ENCODE data around the gene SLC35F2. TPM values are rescaled to one million over a fixed set of nuclear protein-coding genes. Genes with fewer than 3 reads are reported as not detected.

The SLC35F2 gene
- total and polyA plus RNA-seq, 2 donors = 6.8 to 9.6 TPM

- no peak for DNase-seq (ENCODE audit: low read depth in 6 of 9, low spot score in 9 of 9)
- Histone ChIP-seq H3K27me3 (ENCODE audit: control insufficient read depth in 2 of 2, insufficient read depth in 1 of 2, low read length in 1 of 2) (no peaks in the 10 kb centered on the region), H3K9me3 (ENCODE audit: control insufficient read depth in 2 of 2, insufficient read depth in 1 of 2, low read length in 1 of 2) (no peaks in the 10 kb centered on the region), H3K36me3 (ENCODE audit: control insufficient read depth in 2 of 2, insufficient read depth in 2 of 2, low read length in 1 of 2) (no peaks in the 10 kb centered on the region), H3K4me3 (ENCODE audit: low read length in 2 of 2) (no peak overlapping the region), H3K27ac (ENCODE audit: low read depth in 1 of 2, low read length in 1 of 2) (no peak overlapping the region), H3K4me1 (ENCODE audit: control insufficient read depth in 2 of 2, insufficient read depth in 2 of 2, low read length in 2 of 2) (no peaks in the 10 kb centered on the region)
- WGBS = 94% methylated on average over 1 of the region's 1 CpG
These were observed 100.9 kb downstream of the SLC35F2 start for GRCh38 chr11:107757661-107758060.

GRCh38 chr11:107756553-107756952 lies 102.0 kb downstream of the SLC35F2 start:
- Histone ChIP-seq H3K9me3 (ENCODE audit: control insufficient read depth in 2 of 2, insufficient read depth in 1 of 2, low read length in 1 of 2) (no peaks in the 10 kb centered on the region), H3K4me1 (ENCODE audit: control insufficient read depth in 2 of 2, insufficient read depth in 2 of 2, low read length in 2 of 2) (no peaks in the 10 kb centered on the region), H3K36me3 (ENCODE audit: control insufficient read depth in 2 of 2, insufficient read depth in 2 of 2, low read length in 1 of 2) (no peaks in the 10 kb centered on the region), H3K27ac (ENCODE audit: low read depth in 1 of 2, low read length in 1 of 2) (no peak overlapping the region), H3K27me3 (ENCODE audit: control insufficient read depth in 2 of 2, insufficient read depth in 1 of 2, low read length in 1 of 2) (no peaks in the 10 kb centered on the region), H3K4me3 (ENCODE audit: low read length in 2 of 2) (no peak overlapping the region)
- 97% methylated on average over 1 of the region's 1 CpG for WGBS
- no peak for DNase-seq (ENCODE audit: low read depth in 6 of 9, low spot score in 9 of 9)

- Histone ChIP-seq H3K9me3 (ENCODE audit: control insufficient read depth in 2 of 2, insufficient read depth in 1 of 2, low read length in 1 of 2) (no peaks in the 10 kb centered on the region), H3K36me3 (ENCODE audit: control insufficient read depth in 2 of 2, insufficient read depth in 2 of 2, low read length in 1 of 2) (no peaks in the 10 kb centered on the region), H3K4me1 (ENCODE audit: control insufficient read depth in 2 of 2, insufficient read depth in 2 of 2, low read length in 2 of 2) (no peaks in the 10 kb centered on the region), H3K27ac (ENCODE audit: low read depth in 1 of 2, low read length in 1 of 2) (no peak overlapping the region), H3K27me3 (ENCODE audit: control insufficient read depth in 2 of 2, insufficient read depth in 1 of 2, low read length in 1 of 2) (no peaks in the 10 kb centered on the region), H3K4me3 (ENCODE audit: low read length in 2 of 2) (no peak overlapping the region)
- no peak for DNase-seq (ENCODE audit: low read depth in 6 of 9, low spot score in 9 of 9)
- 83% methylated on average over 2 of the region's 2 CpGs for WGBS
These were observed 105.4 kb downstream of the SLC35F2 start for GRCh38 chr11:107752949-107753822.

- no peaks in the 10 kb centered on the region for H3K27me3 ChIP-seq (ENCODE audit: control insufficient read depth in 2 of 2, insufficient read depth in 1 of 2, low read length in 1 of 2)
- no peak for DNase-seq (ENCODE audit: low read depth in 6 of 9, low spot score in 9 of 9)
- no peak overlapping the region for H3K27ac ChIP-seq (ENCODE audit: low read depth in 1 of 2, low read length in 1 of 2)
- H3K9me3 ChIP-seq (ENCODE audit: control insufficient read depth in 2 of 2, insufficient read depth in 1 of 2, low read length in 1 of 2) = no peaks in the 10 kb centered on the region
- no peak overlapping the region for H3K4me3 ChIP-seq (ENCODE audit: low read length in 2 of 2)
- WGBS = 82% methylated on average over 5 of the region's 5 CpGs
- H3K36me3 ChIP-seq (ENCODE audit: control insufficient read depth in 2 of 2, insufficient read depth in 2 of 2, low read length in 1 of 2) = no peaks in the 10 kb centered on the region
- no peaks in the 10 kb centered on the region for H3K4me1 ChIP-seq (ENCODE audit: control insufficient read depth in 2 of 2, insufficient read depth in 2 of 2, low read length in 2 of 2)
These were observed 106.1 kb downstream of the SLC35F2 start for GRCh38 chr11:107752508-107752907.

GRCh38 chr11:107751082-107751481 lies 107.5 kb downstream of the SLC35F2 start:
- Histone ChIP-seq H3K4me3 (ENCODE audit: low read length in 2 of 2) (no peak overlapping the region), H3K27me3 (ENCODE audit: control insufficient read depth in 2 of 2, insufficient read depth in 1 of 2, low read length in 1 of 2) (no peaks in the 10 kb centered on the region), H3K9me3 (ENCODE audit: control insufficient read depth in 2 of 2, insufficient read depth in 1 of 2, low read length in 1 of 2) (no peaks in the 10 kb centered on the region), H3K36me3 (ENCODE audit: control insufficient read depth in 2 of 2, insufficient read depth in 2 of 2, low read length in 1 of 2) (no peaks in the 10 kb centered on the region), H3K4me1 (ENCODE audit: control insufficient read depth in 2 of 2, insufficient read depth in 2 of 2, low read length in 2 of 2) (no peaks in the 10 kb centered on the region), H3K27ac (ENCODE audit: low read depth in 1 of 2, low read length in 1 of 2) (no peak overlapping the region)
- no peak for DNase-seq (ENCODE audit: low read depth in 6 of 9, low spot score in 9 of 9)
- WGBS = 97% methylated on average over 9 of the region's 9 CpGs

- no peak for DNase-seq (ENCODE audit: low read depth in 6 of 9, low spot score in 9 of 9)
- H3K36me3 ChIP-seq (ENCODE audit: control insufficient read depth in 2 of 2, insufficient read depth in 2 of 2, low read length in 1 of 2) = no peaks in the 10 kb centered on the region
- H3K27ac ChIP-seq (ENCODE audit: low read depth in 1 of 2, low read length in 1 of 2) = no peak overlapping the region
- 91% methylated on average over 15 of the region's 15 CpGs for WGBS
- no peak overlapping the region for H3K4me3 ChIP-seq (ENCODE audit: low read length in 2 of 2)
- H3K4me1 ChIP-seq (ENCODE audit: control insufficient read depth in 2 of 2, insufficient read depth in 2 of 2, low read length in 2 of 2) = no peaks in the 10 kb centered on the region
- no peaks in the 10 kb centered on the region for H3K9me3 ChIP-seq (ENCODE audit: control insufficient read depth in 2 of 2, insufficient read depth in 1 of 2, low read length in 1 of 2)
- no peaks in the 10 kb centered on the region for H3K27me3 ChIP-seq (ENCODE audit: control insufficient read depth in 2 of 2, insufficient read depth in 1 of 2, low read length in 1 of 2)
These were observed 108.3 kb downstream of the SLC35F2 start for GRCh38 chr11:107750313-107750712.

GRCh38 chr11:107747622-107748021 lies 111.0 kb downstream of the SLC35F2 start:
- DNase-seq (ENCODE audit: low read depth in 6 of 9, low spot score in 9 of 9) = no peak
- H3K27ac ChIP-seq (ENCODE audit: low read depth in 1 of 2, low read length in 1 of 2) = no peak overlapping the region
- H3K36me3 ChIP-seq (ENCODE audit: control insufficient read depth in 2 of 2, insufficient read depth in 2 of 2, low read length in 1 of 2) = no peaks in the 10 kb centered on the region
- H3K4me1 ChIP-seq (ENCODE audit: control insufficient read depth in 2 of 2, insufficient read depth in 2 of 2, low read length in 2 of 2) = no peaks in the 10 kb centered on the region
- no peaks in the 10 kb centered on the region for H3K27me3 ChIP-seq (ENCODE audit: control insufficient read depth in 2 of 2, insufficient read depth in 1 of 2, low read length in 1 of 2)
- H3K4me3 ChIP-seq (ENCODE audit: low read length in 2 of 2) = no peak overlapping the region
- 73% methylated on average over 2 of the region's 2 CpGs for WGBS
- H3K9me3 ChIP-seq (ENCODE audit: control insufficient read depth in 2 of 2, insufficient read depth in 1 of 2, low read length in 1 of 2) = no peaks in the 10 kb centered on the region

GRCh38 chr11:107744736-107745135 lies 113.9 kb downstream of the SLC35F2 start:
- H3K4me1 ChIP-seq (ENCODE audit: control insufficient read depth in 2 of 2, insufficient read depth in 2 of 2, low read length in 2 of 2) = no peaks in the 10 kb centered on the region
- no peaks in the 10 kb centered on the region for H3K27me3 ChIP-seq (ENCODE audit: control insufficient read depth in 2 of 2, insufficient read depth in 1 of 2, low read length in 1 of 2)
- WGBS = 91% methylated on average over 3 of the region's 3 CpGs
- no peak for DNase-seq (ENCODE audit: low read depth in 6 of 9, low spot score in 9 of 9)
- no peaks in the 10 kb centered on the region for H3K36me3 ChIP-seq (ENCODE audit: control insufficient read depth in 2 of 2, insufficient read depth in 2 of 2, low read length in 1 of 2)
- H3K4me3 ChIP-seq (ENCODE audit: low read length in 2 of 2) = no peak overlapping the region
- no peaks in the 10 kb centered on the region for H3K9me3 ChIP-seq (ENCODE audit: control insufficient read depth in 2 of 2, insufficient read depth in 1 of 2, low read length in 1 of 2)
- no peak overlapping the region for H3K27ac ChIP-seq (ENCODE audit: low read depth in 1 of 2, low read length in 1 of 2)

GRCh38 chr11:107743191-107743590 lies 115.4 kb downstream of the SLC35F2 start:
- no peak for DNase-seq (ENCODE audit: low read depth in 6 of 9, low spot score in 9 of 9)
- 64% methylated on average over 3 of the region's 3 CpGs for WGBS
- Histone ChIP-seq H3K27ac (ENCODE audit: low read depth in 1 of 2, low read length in 1 of 2) (no peak overlapping the region), H3K4me3 (ENCODE audit: low read length in 2 of 2) (no peak overlapping the region), H3K27me3 (ENCODE audit: control insufficient read depth in 2 of 2, insufficient read depth in 1 of 2, low read length in 1 of 2) (no peaks in the 10 kb centered on the region), H3K9me3 (ENCODE audit: control insufficient read depth in 2 of 2, insufficient read depth in 1 of 2, low read length in 1 of 2) (no peaks in the 10 kb centered on the region), H3K36me3 (ENCODE audit: control insufficient read depth in 2 of 2, insufficient read depth in 2 of 2, low read length in 1 of 2) (no peaks in the 10 kb centered on the region), H3K4me1 (ENCODE audit: control insufficient read depth in 2 of 2, insufficient read depth in 2 of 2, low read length in 2 of 2) (no peaks in the 10 kb centered on the region)

Data from thymus (tissue), 11 donors.